Kidney capillary endothelial cell (primary cell): Measurements from ENCODE around the gene CAPN7.

Experiments used
- DNase-seq: peaks from one replicate; pipeline ENCODE4 v3.0.0-alpha.2; 2018; ENCODE audit warnings: low spot score

The CAPN7 gene

DNA sequence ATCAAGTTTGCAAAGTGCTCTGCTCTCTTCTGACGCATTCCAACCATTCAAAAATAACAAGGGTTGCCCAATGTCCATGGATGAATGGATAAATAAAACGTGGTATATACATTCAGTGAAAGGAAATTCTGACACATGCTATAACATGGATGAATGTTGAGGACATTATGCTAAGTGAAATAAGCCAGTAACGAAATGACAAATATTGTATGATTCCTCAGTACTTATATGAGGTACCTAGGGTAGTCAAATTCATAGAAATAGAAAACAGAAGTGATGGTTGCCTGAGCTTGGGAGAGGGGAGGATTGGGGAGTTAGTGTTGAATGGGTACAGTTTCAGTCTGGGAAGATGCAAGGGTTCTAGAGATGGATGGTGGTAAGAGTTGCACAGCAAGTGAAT, 92.5 kb downstream of the CAPN7 start:
- DNase-seq, result no peak

DNA sequence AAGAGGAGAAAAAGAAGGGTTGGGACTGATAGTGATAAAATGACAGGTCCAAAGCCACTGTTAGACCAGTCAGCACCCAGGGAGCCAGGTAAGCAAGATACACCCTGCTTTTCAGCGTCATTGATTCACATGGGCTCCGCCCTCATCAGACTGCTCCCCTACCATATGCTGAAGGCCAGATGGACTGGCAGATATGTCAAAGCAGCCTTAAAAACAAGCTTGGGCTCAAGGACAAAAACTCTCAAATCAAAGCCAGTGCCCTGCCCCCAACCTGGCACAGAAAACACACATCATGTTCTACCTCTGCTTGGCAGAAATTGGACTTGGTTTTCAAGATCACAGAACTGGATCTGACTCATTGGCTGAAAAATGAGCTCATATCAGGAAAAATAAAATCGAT, 93.0 kb downstream of the CAPN7 start:
- DNase-seq, result no peak

DNA sequence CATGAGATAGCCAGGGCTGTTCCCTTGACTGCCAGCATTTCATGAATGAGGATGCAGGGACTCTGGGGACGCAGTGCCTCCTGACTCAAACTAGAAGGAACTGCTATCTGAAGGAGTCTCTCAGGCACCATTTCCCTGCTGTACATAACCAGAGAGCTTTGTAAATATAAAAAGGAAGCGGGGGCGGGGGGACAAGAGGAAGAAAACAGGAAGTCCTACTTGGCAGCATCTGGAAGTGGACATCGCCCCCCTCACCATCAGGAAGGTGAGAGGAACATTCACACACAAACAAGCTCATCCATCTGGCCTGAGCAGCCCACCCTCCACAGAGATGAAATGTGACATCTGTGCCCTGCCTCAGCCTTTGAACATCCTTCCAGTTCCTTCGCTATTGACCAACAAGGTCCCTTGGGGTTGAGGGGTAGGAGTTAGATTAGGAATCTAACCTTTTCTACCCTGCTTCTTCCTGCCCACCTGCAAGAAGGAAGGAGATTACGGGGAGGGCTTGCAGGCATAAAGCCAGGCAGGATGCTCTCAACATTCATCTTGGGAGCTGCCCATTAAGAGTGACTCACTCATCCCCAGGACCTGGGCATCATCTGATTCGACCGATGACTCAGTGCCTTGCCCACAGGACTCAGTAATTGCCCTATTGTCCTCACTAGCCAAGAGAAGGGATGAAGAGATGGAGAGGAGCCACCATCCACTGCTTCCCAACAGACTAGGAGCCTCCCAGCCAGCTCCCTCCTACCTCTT, 94.5 kb downstream of the CAPN7 start:
- DNase-seq, result peak; percentile 96

DNA sequence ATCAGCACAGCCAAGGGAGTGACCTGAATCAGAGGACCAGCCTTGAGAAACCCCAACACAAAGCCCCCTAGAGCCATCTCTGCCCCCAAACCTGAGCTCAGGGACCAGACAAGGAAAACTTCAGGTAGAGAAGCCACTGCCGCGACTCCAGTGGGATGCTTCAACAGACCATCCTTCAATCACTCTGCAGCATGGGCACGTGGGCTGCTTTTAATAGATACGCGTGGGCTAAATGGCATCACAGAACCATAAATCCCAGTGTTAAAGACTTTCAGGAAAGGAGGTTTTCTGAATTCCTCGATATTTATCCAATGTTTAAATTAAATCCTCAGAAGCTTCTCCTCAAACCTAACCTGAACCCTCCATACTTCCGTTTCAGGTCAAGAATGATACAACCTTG, 95.7 kb downstream of the CAPN7 start:
- DNase-seq, result no peak
